Choroid plexus epithelial cell (primary cell): ENCODE results near the gene ABLIM2.

Source experiments
- DNase-seq: peaks from one replicate; pipeline ENCODE4 v3.0.0-alpha.2; 2010; ENCODE audit warnings: low read depth
- H3K4me3 ChIP-seq: 2 replicates; pipeline ENCODE4 v1.5.1; 2011; ENCODE audit warnings: low read depth, mild to moderate bottlenecking, control low read depth, low read length, moderate library complexity
- TF ChIP-seq, protein P1 (sequence below): conservative IDR thresholded peaks from 2 replicates; pipeline ENCODE4 v1.5.1; 2011; ENCODE audit warnings: low read depth, mild to moderate bottlenecking, control low read depth, inconsistent platforms, low read length, moderate library complexity

ABLIM2 gene

DNA sequence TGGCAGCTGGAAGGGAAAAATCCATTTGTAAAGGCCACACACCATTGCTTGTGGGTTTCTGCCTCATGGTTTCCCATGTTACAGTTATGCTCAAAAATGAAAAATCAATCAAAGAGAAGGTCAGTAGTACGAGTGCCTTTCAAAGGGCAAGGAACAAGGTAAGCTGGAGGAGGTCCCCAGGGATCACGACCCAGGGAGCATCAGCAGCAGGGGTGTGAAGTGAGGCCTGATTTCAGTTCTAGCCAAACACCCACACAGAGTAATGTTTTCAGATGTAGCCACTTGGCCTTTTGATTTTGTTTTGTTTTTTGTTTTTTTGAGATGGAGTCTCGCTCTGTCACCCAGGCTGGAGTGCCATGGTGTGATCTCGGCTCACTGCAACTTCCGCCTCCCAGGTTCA is 149.5 kb downstream of the ABLIM2 start:
- DNase-seq, result no peak
- TF ChIP-seq, protein P1, sequence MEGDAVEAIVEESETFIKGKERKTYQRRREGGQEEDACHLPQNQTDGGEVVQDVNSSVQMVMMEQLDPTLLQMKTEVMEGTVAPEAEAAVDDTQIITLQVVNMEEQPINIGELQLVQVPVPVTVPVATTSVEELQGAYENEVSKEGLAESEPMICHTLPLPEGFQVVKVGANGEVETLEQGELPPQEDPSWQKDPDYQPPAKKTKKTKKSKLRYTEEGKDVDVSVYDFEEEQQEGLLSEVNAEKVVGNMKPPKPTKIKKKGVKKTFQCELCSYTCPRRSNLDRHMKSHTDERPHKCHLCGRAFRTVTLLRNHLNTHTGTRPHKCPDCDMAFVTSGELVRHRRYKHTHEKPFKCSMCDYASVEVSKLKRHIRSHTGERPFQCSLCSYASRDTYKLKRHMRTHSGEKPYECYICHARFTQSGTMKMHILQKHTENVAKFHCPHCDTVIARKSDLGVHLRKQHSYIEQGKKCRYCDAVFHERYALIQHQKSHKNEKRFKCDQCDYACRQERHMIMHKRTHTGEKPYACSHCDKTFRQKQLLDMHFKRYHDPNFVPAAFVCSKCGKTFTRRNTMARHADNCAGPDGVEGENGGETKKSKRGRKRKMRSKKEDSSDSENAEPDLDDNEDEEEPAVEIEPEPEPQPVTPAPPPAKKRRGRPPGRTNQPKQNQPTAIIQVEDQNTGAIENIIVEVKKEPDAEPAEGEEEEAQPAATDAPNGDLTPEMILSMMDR, result no peak
- H3K4me3 ChIP-seq, result no peak overlapping the region

DNA sequence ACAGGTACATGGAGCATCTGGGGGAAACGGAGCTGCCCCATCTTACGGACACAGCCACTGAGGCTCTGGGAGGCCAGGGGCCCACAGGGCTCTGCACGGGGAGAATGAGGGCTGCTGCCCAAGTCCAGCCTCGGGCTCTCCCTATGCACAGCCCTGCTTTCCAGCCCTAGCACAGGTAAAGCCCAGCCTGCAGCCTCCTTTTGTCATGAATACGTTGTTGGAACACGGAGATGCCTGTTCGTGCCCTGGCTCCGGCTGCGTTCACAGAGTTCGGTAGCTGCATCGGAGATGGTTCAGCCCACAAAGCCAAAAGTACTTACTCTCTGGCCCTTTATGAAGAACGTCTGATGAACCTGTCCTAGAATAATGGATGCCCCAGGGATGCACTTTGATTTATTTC is 150.2 kb downstream of the ABLIM2 start:
- H3K4me3 ChIP-seq, result no peak overlapping the region
- TF ChIP-seq, protein P1, result no peak
- no peak for DNase-seq

DNA sequence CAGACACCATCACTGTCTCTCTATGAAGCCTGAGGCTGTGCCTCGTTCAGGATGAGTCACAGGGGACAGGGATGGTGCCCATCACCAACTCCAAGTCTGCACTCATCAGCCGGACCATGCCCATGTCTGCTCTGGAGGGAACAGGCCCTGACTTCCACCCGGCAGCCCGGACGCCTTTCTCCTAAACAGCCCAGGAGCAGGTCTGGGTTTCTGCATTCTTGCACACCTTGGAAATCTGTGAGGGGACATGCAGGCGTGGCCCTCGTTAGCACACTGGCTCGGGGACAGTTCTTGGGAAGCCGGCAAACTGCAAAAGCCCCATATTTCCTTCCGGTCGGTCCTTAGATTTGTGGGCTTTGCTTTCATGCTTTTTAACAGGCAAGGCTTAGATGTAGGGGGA is 151.0 kb downstream of the ABLIM2 start:
- TF ChIP-seq, protein P1, result no peak
- no peak overlapping the region for H3K4me3 ChIP-seq
- no peak for DNase-seq

DNA sequence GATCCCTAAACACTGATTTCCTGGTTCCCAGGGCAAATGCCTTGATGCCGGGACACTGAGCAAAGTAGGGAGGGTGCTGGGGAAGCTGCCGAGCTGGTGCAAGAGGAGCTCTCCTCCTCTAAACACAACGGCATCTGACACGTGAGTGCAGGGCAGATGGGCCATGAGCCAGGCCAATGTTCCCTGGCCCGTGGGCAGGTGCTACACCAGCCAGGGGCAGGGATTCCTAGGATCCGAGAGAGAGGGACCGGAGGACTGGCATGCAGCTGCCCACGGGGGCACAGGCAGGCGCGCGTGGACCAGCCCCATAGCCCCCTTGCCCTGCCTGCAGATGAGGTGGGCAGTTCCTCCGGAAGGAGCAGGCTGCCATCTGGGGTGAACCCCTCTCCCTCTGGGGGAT is 152.1 kb downstream of the ABLIM2 start:
- TF ChIP-seq, protein P1, result no peak
- H3K4me3 ChIP-seq, result no peak overlapping the region
- no peak for DNase-seq

DNA sequence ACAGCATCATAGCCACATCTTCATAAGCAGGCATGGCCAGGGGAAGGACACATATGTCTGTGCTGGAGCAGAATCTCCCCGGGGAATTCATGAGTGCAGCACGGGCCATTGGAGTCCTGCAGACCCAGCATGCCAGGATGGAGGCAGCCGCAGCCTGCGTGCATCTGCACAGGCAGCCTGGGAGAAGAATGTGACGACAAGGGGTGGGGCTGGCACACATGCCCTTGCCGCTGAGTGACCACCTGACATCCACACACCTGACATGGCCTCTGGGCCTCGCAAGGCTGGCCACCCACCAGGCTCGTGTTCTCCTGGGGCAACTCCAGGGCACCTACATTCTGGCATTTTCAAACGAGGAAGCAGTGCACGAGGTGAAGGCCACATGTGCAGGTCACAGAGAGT is 152.8 kb downstream of the ABLIM2 start:
- no peak for DNase-seq
- TF ChIP-seq, protein P1, result no peak

DNA sequence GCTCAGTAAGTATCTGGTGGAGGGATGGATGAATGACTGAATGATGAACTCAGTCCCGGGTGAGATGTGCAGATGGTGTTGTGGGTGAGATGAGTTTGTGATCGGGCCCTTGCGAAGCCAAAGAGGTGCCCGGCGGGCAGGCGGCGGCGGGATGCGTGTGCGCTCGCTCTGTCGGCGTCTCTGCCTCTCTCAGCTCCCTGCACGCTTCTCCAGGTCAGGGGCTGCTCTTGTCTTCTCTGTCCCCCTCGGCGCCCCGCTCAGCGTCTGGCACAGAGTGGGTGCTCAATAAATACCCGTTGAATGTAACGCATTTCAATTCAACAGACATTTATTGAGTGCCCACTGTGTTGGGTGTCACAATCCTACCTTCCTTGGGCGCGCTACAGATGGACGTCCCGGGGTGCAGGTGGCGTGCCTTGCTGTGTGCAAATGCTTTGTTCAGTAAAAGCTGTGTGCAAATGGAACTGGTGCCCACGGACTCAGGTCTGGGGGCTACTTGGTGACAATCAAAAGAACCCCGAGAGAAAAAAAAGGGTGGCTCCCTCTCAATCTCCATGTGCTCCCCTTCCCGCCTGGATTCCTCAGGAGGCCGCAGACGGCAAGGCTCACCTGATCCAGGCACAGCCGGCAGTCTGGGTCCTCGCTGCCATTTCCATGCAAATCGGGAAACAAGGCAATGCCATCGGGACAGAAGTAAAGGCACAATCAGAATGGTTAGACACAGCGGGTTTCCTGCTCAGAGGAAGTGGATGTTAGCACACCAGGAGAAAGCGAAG is 153.4 kb downstream of the ABLIM2 start:
- no peak overlapping the region for H3K4me3 ChIP-seq
- DNase-seq, result no peak
- TF ChIP-seq, protein P1, result no peak

More for the DNA sequence above, 152.8 kb downstream of the ABLIM2 start:
- no peak overlapping the region for H3K4me3 ChIP-seq

DNA sequence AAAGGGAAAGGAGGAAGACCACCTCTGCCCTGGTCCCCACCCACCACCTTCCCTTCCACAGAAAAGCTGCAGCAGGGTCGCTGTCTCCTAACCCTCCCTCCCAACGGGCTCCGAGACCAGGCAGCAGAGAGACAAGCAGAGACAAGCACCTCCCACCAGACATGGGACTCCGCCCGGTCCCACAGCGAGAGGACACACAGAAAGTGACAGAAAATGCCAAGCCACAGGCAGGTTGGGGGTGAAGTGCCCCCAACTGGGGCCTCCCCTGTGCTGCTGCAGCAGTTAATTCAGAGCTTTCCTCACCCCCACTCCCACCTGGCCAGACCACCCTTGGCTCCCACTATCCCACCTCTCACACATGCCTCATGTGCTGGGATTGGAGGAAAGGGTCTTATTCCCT is 154.5 kb downstream of the ABLIM2 start:
- H3K4me3 ChIP-seq, result no peak overlapping the region
- TF ChIP-seq, protein P1, result no peak
- no peak for DNase-seq
